ENCODE results near the gene JTB. TPM values are rescaled to one million over a fixed set of nuclear protein-coding genes. Genes with fewer than 3 reads are reported as not detected.
"Not testable (repeated sequence)": the region's sequence is repeated elsewhere in the genome, so short reads cannot be mapped to it uniquely, and the experiment has no call there.

Gene JTB
- total and polyA plus RNA-seq, 5 donors from 2014 or later: 93.8 to 378 (median 336) TPM

DNA sequence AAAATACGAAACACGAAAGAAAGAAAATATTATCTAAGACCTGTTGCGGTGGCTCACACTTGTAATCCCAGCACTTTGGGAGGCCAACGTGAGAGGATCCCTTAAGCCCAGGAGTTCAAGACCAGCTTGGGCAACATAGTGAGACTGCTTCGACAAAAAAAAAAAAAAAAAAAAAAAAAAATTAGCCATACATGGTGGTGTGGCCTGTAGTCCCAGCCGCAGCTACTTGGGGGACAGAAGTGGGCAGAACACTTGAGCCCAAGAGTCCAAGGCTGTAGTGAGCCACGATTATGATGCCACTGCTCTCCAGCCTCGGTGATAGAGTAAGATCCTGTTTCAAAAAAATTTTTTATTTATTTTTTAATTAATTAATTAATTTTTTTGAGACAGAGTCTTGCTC lies 10.1 kb upstream of the JTB start:
- no peaks in the 10 kb centered on the region for H3K9me3 ChIP-seq (ENCODE audit: control insufficient read depth in 2 of 2, low read length in 2 of 2)
- peaks cover 10% of the 10 kb centered on the region for H3K36me3 ChIP-seq (ENCODE audit: control insufficient read depth, insufficient read depth, low read length)
- no peak overlapping the region for H3K4me3 ChIP-seq (ENCODE audit: low read depth, low read length)
- ATAC-seq (ENCODE audit: low read depth in 2 of 2) (no peak), DNase-seq (no peak)
- H3K9me3 Mint-ChIP-seq: peaks cover 0 to 2% (median 0%) of the 10 kb centered on the region in 7 donors
- H3K27ac ChIP-seq (ENCODE audit: insufficient read depth, low read length, poor library complexity, severe bottlenecking): peak overlapping the region; percentile 65
- H3K4me3 Mint-ChIP-seq: no peak overlapping the region
- no peaks in the 10 kb centered on the region for H3K27me3 ChIP-seq (ENCODE audit: control insufficient read depth, insufficient read depth, low read length)
- H3K36me3 Mint-ChIP-seq: peaks cover 13% of the 10 kb centered on the region
- H3K27me3 Mint-ChIP-seq: peaks cover 9% of the 10 kb centered on the region
- peaks cover 27% of the 10 kb centered on the region for H3K4me1 ChIP-seq (ENCODE audit: control insufficient read depth, insufficient read depth, low read length, poor library complexity, severe bottlenecking)
- H3K27ac Mint-ChIP-seq: no peak overlapping the region
- H3K4me1 Mint-ChIP-seq: peaks cover 16 to 38% (median 24%) of the 10 kb centered on the region in 4 donors

DNA sequence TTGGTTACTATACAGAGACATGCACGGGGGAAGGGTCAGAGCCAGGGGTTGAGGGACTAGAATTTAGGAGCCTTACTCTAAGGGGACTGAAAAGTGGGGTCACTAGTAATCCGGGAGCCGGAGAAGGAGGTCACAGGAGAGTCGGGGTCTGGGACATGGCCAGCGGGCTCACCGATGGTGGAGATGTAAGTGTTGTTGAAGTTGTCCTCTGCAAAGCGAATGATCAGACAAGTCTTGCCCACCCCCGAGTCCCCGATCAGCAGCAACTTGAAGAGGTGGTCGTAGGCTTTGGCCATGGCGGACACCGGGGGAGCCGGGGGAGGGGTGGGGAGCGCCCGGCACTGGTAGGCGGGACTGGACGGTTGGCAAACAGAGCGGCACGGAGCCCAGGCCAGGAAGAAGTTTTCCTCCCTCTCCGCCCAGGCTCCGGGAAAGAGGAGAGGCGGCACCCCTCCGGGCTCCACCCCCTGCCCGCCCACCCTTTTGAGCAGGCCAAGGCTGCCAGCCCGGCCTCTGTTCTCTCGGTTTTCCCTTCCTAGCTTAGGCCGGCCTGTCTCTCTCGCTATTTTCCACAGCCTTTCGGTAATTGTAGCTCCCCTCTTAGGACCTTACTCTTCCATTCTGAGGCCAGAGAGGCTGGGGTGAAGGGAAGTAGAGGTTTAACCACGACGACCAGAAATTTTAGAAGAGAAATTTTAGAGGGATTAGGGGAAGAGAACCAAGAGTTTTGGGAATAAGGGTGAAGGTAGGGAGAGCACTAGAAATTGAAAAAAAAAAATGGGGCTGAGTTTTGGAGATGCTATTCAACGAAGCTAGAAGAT lies 8.7 kb upstream of the JTB start, which contains the start of gene RAB13:
Gene RAB13 (minus strand): TSS at position 399 of the 821 bp plus-strand sequence. CDS start 103 bp downstream, at position 296.
- peak within 1 kb of the TSS; percentile 65 for H3K27ac ChIP-seq (ENCODE audit: insufficient read depth, low read length, poor library complexity, severe bottlenecking)

GRCh38 chr1:153985341-153985912 lies 8.0 kb upstream of the JTB start:
- DNase-seq: no peak
- Histone ChIP-seq H3K27me3 (ENCODE audit: control insufficient read depth, insufficient read depth, low read length) (no peaks in the 10 kb centered on the region), H3K27ac (ENCODE audit: insufficient read depth, low read length, poor library complexity, severe bottlenecking) (no peak overlapping the region), H3K9me3 (ENCODE audit: control insufficient read depth in 2 of 2, low read length in 2 of 2) (no peaks in the 10 kb centered on the region), H3K4me3 (ENCODE audit: low read depth, low read length) (no peak overlapping the region), H3K4me1 (ENCODE audit: control insufficient read depth, insufficient read depth, low read length, poor library complexity, severe bottlenecking) (peaks cover 11% of the 10 kb centered on the region), H3K36me3 (ENCODE audit: control insufficient read depth, insufficient read depth, low read length) (no peaks in the 10 kb centered on the region)
- Mint-ChIP-seq H3K9me3 (peaks cover 0 to 2% (median 0%) of the 10 kb centered on the region in 7 donors), H3K27ac (peak overlapping the region in 1 of 3 donors; percentile 68), H3K4me1 (peaks cover 6 to 20% (median 11%) of the 10 kb centered on the region in 4 donors), H3K36me3 (no peaks in the 10 kb centered on the region), H3K27me3 (peaks cover 7% of the 10 kb centered on the region), H3K4me3 (peak overlapping the region in 2 of 4 donors; percentile 61 to 70)
- ATAC-seq (ENCODE audit: low read depth in 2 of 2): no peak

More for the DNA sequence above, 8.7 kb upstream of the JTB start, which contains the start of gene RAB13:
- Mint-ChIP-seq H3K9me3 (peaks cover 0 to 2% (median 0%) of the 10 kb centered on the region in 7 donors), H3K4me1 (peaks cover 9 to 25% (median 14%) of the 10 kb centered on the region in 4 donors), H3K27ac (peak within 1 kb of the TSS; percentile 58 to 90 (median 83)), H3K4me3 (peak within 1 kb of the TSS; percentile 69 to 85 (median 70)), H3K36me3 (peaks cover 2% of the 10 kb centered on the region), H3K27me3 (peaks cover 9% of the 10 kb centered on the region)
- no peaks in the 10 kb centered on the region for H3K27me3 ChIP-seq (ENCODE audit: control insufficient read depth, insufficient read depth, low read length)
- H3K4me1 ChIP-seq (ENCODE audit: control insufficient read depth, insufficient read depth, low read length, poor library complexity, severe bottlenecking): peaks cover 12% of the 10 kb centered on the region
- peaks cover 1% of the 10 kb centered on the region for H3K36me3 ChIP-seq (ENCODE audit: control insufficient read depth, insufficient read depth, low read length)
- DNase-seq (no peak), ATAC-seq (ENCODE audit: low read depth in 2 of 2) (no peak)
- no peaks in the 10 kb centered on the region for H3K9me3 ChIP-seq (ENCODE audit: control insufficient read depth in 2 of 2, low read length in 2 of 2)
- peak within 1 kb of the TSS; percentile 50 for H3K4me3 ChIP-seq (ENCODE audit: low read depth, low read length)

DNA sequence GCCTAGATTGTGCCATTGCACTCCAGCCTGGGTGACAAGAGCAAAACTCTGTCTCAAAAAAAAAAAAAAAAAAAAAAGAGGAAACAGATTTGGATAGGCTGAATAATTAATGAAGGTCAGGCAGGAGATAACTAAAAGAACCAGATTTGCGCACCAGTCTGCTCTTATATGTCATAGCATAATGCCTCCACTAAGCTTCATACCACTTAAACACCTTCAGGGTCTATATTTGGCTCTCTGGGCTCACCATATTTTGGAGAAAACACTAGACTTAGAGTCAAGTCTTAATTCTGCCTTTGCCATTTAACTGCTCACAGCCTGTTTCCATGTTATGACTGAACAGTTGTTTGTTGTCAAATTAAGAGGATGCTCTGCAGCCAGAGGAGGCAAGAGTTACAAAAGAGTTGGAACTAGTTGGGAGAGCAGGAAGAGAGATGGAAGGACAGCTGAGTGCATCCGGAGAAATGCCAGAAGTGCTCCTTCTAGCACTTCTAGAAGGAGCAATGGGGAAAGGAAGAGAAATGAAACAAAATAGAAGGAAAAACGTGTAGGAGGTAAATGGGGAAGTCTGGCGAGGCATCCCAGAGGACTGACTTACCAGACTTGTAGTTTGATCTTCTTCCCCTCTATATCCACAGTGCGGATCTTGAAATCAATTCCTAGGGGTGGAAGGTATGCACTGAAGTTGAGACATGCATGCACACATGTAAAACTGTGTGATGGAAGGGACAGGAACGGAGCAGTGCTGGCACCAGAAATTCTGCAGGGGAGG lies 6.8 kb upstream of the JTB start:
- DNase-seq: no peak
- no peak for ATAC-seq (ENCODE audit: low read depth in 2 of 2)
- Histone ChIP-seq H3K4me3 (ENCODE audit: low read depth, low read length) (no peak overlapping the region), H3K27ac (ENCODE audit: insufficient read depth, low read length, poor library complexity, severe bottlenecking) (no peak overlapping the region), H3K36me3 (ENCODE audit: control insufficient read depth, insufficient read depth, low read length) (no peaks in the 10 kb centered on the region), H3K9me3 (ENCODE audit: control insufficient read depth in 2 of 2, low read length in 2 of 2) (no peaks in the 10 kb centered on the region), H3K27me3 (ENCODE audit: control insufficient read depth, insufficient read depth, low read length) (no peaks in the 10 kb centered on the region), H3K4me1 (ENCODE audit: control insufficient read depth, insufficient read depth, low read length, poor library complexity, severe bottlenecking) (peaks cover 8% of the 10 kb centered on the region)
- H3K36me3 Mint-ChIP-seq: no peaks in the 10 kb centered on the region
- H3K4me1 Mint-ChIP-seq: peaks cover 4 to 14% (median 6%) of the 10 kb centered on the region in 4 donors
- H3K4me3 Mint-ChIP-seq: peak overlapping the region in 2 of 4 donors; percentile 1 to 61
- peaks cover 0 to 2% (median 0%) of the 10 kb centered on the region in 7 donors for H3K9me3 Mint-ChIP-seq
- H3K27ac Mint-ChIP-seq: peak overlapping the region in 1 of 3 donors; percentile 92
- peaks cover 5% of the 10 kb centered on the region for H3K27me3 Mint-ChIP-seq

GRCh38 chr1:153981735-153982134 lies 4.3 kb upstream of the JTB start:
- Mint-ChIP-seq H3K4me1 (peaks cover under 1 to 26% (median 15%) of the 10 kb centered on the region in 4 donors), H3K4me3 (peak overlapping the region in 1 of 4 donors; percentile 75), H3K27ac (peak overlapping the region in 1 of 3 donors; percentile 45)
- not testable (repeated sequence) for H3K27ac ChIP-seq (ENCODE audit: insufficient read depth, low read length, poor library complexity, severe bottlenecking); H3K27me3 Mint-ChIP-seq; DNase-seq; H3K36me3 ChIP-seq (ENCODE audit: control insufficient read depth, insufficient read depth, low read length); H3K9me3 ChIP-seq (ENCODE audit: control insufficient read depth in 2 of 2, low read length in 2 of 2); ATAC-seq (ENCODE audit: low read depth in 2 of 2); H3K4me3 ChIP-seq (ENCODE audit: low read depth, low read length); H3K36me3 Mint-ChIP-seq; H3K27me3 ChIP-seq (ENCODE audit: control insufficient read depth, insufficient read depth, low read length); H3K9me3 Mint-ChIP-seq
- peaks cover 17% of the 10 kb centered on the region for H3K4me1 ChIP-seq (ENCODE audit: control insufficient read depth, insufficient read depth, low read length, poor library complexity, severe bottlenecking)

- H3K36me3 Mint-ChIP-seq: peaks cover 13% of the 10 kb centered on the region
- not testable (repeated sequence) for H3K9me3 Mint-ChIP-seq; ATAC-seq (ENCODE audit: low read depth in 2 of 2); H3K9me3 ChIP-seq (ENCODE audit: control insufficient read depth in 2 of 2, low read length in 2 of 2); H3K27ac ChIP-seq (ENCODE audit: insufficient read depth, low read length, poor library complexity, severe bottlenecking); DNase-seq; H3K4me3 ChIP-seq (ENCODE audit: low read depth, low read length); H3K27me3 Mint-ChIP-seq; H3K27me3 ChIP-seq (ENCODE audit: control insufficient read depth, insufficient read depth, low read length)
- H3K27ac Mint-ChIP-seq: peak overlapping the region in 2 of 3 donors; percentile 73 to 97
- H3K4me1 Mint-ChIP-seq: peaks cover 4 to 32% (median 25%) of the 10 kb centered on the region in 4 donors
- Histone ChIP-seq H3K4me1 (ENCODE audit: control insufficient read depth, insufficient read depth, low read length, poor library complexity, severe bottlenecking) (peaks cover 27% of the 10 kb centered on the region), H3K36me3 (ENCODE audit: control insufficient read depth, insufficient read depth, low read length) (peaks cover 15% of the 10 kb centered on the region)
- peak overlapping the region in 3 of 4 donors; percentile 97 for H3K4me3 Mint-ChIP-seq
Observed at GRCh38 chr1:153979091-153979490, 1.6 kb upstream of the JTB start.

DNA sequence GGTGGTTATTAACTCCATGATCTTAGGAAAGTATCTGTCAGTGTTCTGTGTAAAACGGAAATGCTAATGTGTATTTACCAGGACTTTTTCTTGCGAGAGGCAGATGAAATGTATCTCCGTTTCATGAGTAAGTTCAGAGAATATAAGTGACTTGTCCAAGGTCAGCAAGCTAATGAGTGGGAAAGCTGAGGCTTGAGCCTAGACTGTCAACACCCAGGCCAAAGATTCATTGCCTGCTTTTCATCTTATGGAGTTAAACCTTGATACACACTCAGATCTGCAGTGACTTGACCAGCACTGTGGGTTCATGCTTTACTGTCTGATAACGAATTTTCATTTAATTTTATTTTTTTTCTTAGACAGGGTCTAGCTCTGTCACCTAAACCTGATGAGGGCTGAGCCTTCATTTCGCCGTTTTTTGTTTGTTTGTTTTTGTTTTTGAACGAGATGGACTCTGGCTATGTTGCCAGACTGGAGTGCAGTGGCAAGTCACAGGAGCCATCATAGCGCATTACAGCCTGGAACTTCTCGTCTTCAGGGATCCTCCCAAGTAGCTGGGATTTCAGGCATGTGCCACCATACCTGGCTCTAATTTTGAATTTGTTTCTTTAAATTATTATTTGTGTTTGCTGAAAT lies 918 bp upstream of the JTB start:
- Histone ChIP-seq H3K27me3 (ENCODE audit: control insufficient read depth, insufficient read depth, low read length) (no peaks in the 10 kb centered on the region), H3K4me3 (ENCODE audit: low read depth, low read length) (peak overlapping the region; percentile 96), H3K36me3 (ENCODE audit: control insufficient read depth, insufficient read depth, low read length) (peaks cover 22% of the 10 kb centered on the region), H3K27ac (ENCODE audit: insufficient read depth, low read length, poor library complexity, severe bottlenecking) (peak overlapping the region; percentile 81), H3K9me3 (ENCODE audit: control insufficient read depth in 2 of 2, low read length in 2 of 2) (no peaks in the 10 kb centered on the region), H3K4me1 (ENCODE audit: control insufficient read depth, insufficient read depth, low read length, poor library complexity, severe bottlenecking) (peaks cover 27% of the 10 kb centered on the region)
- ATAC-seq (ENCODE audit: low read depth in 2 of 2) (no peak), DNase-seq (no peak)
- no peaks in the 10 kb centered on the region for H3K27me3 Mint-ChIP-seq
- H3K9me3 Mint-ChIP-seq: no peaks in the 10 kb centered on the region
- H3K27ac Mint-ChIP-seq: peak overlapping the region; percentile 93 to 98 (median 97)
- peak overlapping the region; percentile 97 for H3K4me3 Mint-ChIP-seq
- H3K36me3 Mint-ChIP-seq: peaks cover 18% of the 10 kb centered on the region
- peaks cover 4 to 37% (median 25%) of the 10 kb centered on the region in 4 donors for H3K4me1 Mint-ChIP-seq
